ENCODE results near the gene PANX1.
"Not testable (repeated sequence)": the region's sequence is repeated elsewhere in the genome, so short reads cannot be mapped to it uniquely, and the experiment has no call there.

Gene PANX1
- total RNA-seq, result 23.4 to 34.7 reads per million in 2 experiments

- peak; percentile 58 for DNase-seq (ENCODE audit: low read depth)
These were observed at the start of gene PANX1 for GRCh38 chr11:94128746-94129511. PANX1 (plus strand) TSS chr11:94128841; CDS start chr11:94129313, 472 bp downstream.

GRCh38 chr11:94084164-94084563 lies 44.5 kb upstream of the PANX1 start:
- no peak for DNase-seq (ENCODE audit: low read depth)

- DNase-seq (ENCODE audit: low read depth), result no peak
These were observed 39.7 kb upstream of the PANX1 start for GRCh38 chr11:94088906-94089305.

GRCh38 chr11:94089341-94089740 lies 39.3 kb upstream of the PANX1 start:
- no peak for DNase-seq (ENCODE audit: low read depth)

- no peak for DNase-seq (ENCODE audit: low read depth)
These were observed 38.2 kb upstream of the PANX1 start for GRCh38 chr11:94090401-94090800.

GRCh38 chr11:94091091-94091490 lies 37.5 kb upstream of the PANX1 start:
- DNase-seq (ENCODE audit: low read depth), result no peak

- DNase-seq (ENCODE audit: low read depth), result no peak
These were observed 28.4 kb upstream of the PANX1 start for GRCh38 chr11:94100253-94100652.

- no peak for DNase-seq (ENCODE audit: low read depth)
These were observed 25.2 kb upstream of the PANX1 start for GRCh38 chr11:94103471-94103870.

- no peak for DNase-seq (ENCODE audit: low read depth)
These were observed 23.9 kb upstream of the PANX1 start for GRCh38 chr11:94104734-94105133.

- DNase-seq (ENCODE audit: low read depth), result no peak
These were observed 21.9 kb upstream of the PANX1 start for GRCh38 chr11:94106716-94107115.

- no peak for DNase-seq (ENCODE audit: low read depth)
These were observed 21.3 kb upstream of the PANX1 start for GRCh38 chr11:94107363-94107762.

- no peak for DNase-seq (ENCODE audit: low read depth)
These were observed 17.4 kb upstream of the PANX1 start for GRCh38 chr11:94111241-94111640.

- DNase-seq (ENCODE audit: low read depth), result no peak
These were observed 17.0 kb upstream of the PANX1 start for GRCh38 chr11:94111660-94112059.

- DNase-seq (ENCODE audit: low read depth), result no peak
These were observed 16.3 kb upstream of the PANX1 start for GRCh38 chr11:94112206-94112953.

GRCh38 chr11:94117197-94117574 lies 11.5 kb upstream of the PANX1 start:
- DNase-seq (ENCODE audit: low read depth), result no peak

- DNase-seq (ENCODE audit: low read depth), result no peak
These were observed 10.8 kb upstream of the PANX1 start for GRCh38 chr11:94117871-94118270.

GRCh38 chr11:94119676-94120075 lies 9.0 kb upstream of the PANX1 start:
- not testable (repeated sequence) for DNase-seq (ENCODE audit: low read depth)

- DNase-seq (ENCODE audit: low read depth), result not testable (repeated sequence)
These were observed 8.1 kb upstream of the PANX1 start for GRCh38 chr11:94120516-94120915.

GRCh38 chr11:94120946-94121345 lies 7.7 kb upstream of the PANX1 start:
- DNase-seq (ENCODE audit: low read depth), result no peak

GRCh38 chr11:94125407-94126115 lies 3.1 kb upstream of the PANX1 start:
- no peak for DNase-seq (ENCODE audit: low read depth)

GRCh38 chr11:94127638-94128037 lies 1.0 kb upstream of the PANX1 start:
- no peak for DNase-seq (ENCODE audit: low read depth)

- DNase-seq (ENCODE audit: low read depth), result no peak
These were observed 323 bp upstream of the PANX1 start for GRCh38 chr11:94128291-94128745.
